Gastroesophageal sphincter (tissue), 4 donors: ENCODE measurements around the gene RAD51B. TPM values are rescaled to one million over a fixed set of nuclear protein-coding genes. Genes with fewer than 3 reads are reported as not detected.

ENCODE experiments used
- ATAC-seq: fragments of 150-250 bp; one replicate; pipeline ENCODE4 v1.9.1; 2016; ENCODE audit warnings: mild to moderate bottlenecking, moderate library complexity
- H3K27ac ChIP-seq, 4 donors: fragments of 200-600 bp; sonication (generic) in 3 of 4; 1 replicate in 3 of 4; 2 replicates in 1 of 4; pipeline ENCODE4 v1.5.1; 2016 to 2019
- H3K27me3 ChIP-seq: fragments of 200-600 bp; sonication (generic); one replicate; pipeline ENCODE4 v1.5.1; 2019
- H3K36me3 ChIP-seq, 2 donors: fragments of 200-600 bp; sonication (generic); one replicate each; pipeline ENCODE4 v1.5.1; 2019; ENCODE audit warnings: control low read depth in 1 of 2
- H3K4me1 ChIP-seq, 3 donors: fragments of 200-600 bp; sonication (generic); 1 replicate in 2 of 3; 2 replicates in 1 of 3; pipeline ENCODE4 v1.5.1; 2016 to 2019; ENCODE audit warnings: control low read depth in 2 of 3
- H3K4me3 ChIP-seq, 2 donors: fragments of 200-600 bp; sonication (generic); one replicate each; pipeline ENCODE4 v1.5.1; 2019; ENCODE audit warnings: mild to moderate bottlenecking in 1 of 2, moderate library complexity in 1 of 2
- H3K9me3 ChIP-seq, 3 donors: fragments of 200-600 bp; sonication (generic); one replicate each; pipeline ENCODE4 v1.5.1; 2017 to 2019; ENCODE audit warnings: control low read depth in 2 of 3
- EP300 ChIP-seq: sonication (generic); formaldehyde crosslinking; IDR thresholded peaks from one replicate; pipeline ENCODE4 v1.6.1; 2017; ENCODE audit warnings: antibody characterized with exemption, mild to moderate bottlenecking
- POLR2A ChIP-seq, 2 donors: fragments of 450-650 bp; IDR thresholded peaks; one replicate each; pipeline ENCODE4 v1.6.1; 2017; ENCODE audit warnings: antibody characterized with exemption in 2 of 2, mild to moderate bottlenecking in 2 of 2, moderate library complexity in 1 of 2
- POLR2AphosphoS5 ChIP-seq: sonication (generic); formaldehyde crosslinking; IDR thresholded peaks from one replicate; pipeline ENCODE4 v1.6.1; 2017; ENCODE audit warnings: antibody characterized with exemption
- WGBS, 2 donors: methylation state at CpG; one replicate each; pipeline ENCODE4 v1.1.5; 2018; ENCODE audit warnings: low coverage in 1 of 2; 5-methylcytosine and 5-hydroxymethylcytosine counted together
- total RNA-seq, 4 donors: library from RNA; depleted of rRNA; stranded (reverse); fragments of >200 nt; gene quantifications; one replicate each; pipeline ENCODE4 v1.1.0, GENCODE V29; 2016
- TF ChIP-seq, protein P1 (sequence below), 4 experiments: fragments of 200-600 bp in 2 of 4; fragments of 450-650 bp in 2 of 4; sonication (generic) in 1 of 4; IDR thresholded peaks; one replicate each; pipeline ENCODE4 v1.5.1; 2017 to 2019; ENCODE audit warnings: antibody characterized with exemption in 4 of 4, mild to moderate bottlenecking in 2 of 4, moderate library complexity in 2 of 4

The RAD51B gene
- total RNA-seq, 4 donors from 2014 or later = 5.1 to 7.0 (median 6.0) TPM

DNA sequence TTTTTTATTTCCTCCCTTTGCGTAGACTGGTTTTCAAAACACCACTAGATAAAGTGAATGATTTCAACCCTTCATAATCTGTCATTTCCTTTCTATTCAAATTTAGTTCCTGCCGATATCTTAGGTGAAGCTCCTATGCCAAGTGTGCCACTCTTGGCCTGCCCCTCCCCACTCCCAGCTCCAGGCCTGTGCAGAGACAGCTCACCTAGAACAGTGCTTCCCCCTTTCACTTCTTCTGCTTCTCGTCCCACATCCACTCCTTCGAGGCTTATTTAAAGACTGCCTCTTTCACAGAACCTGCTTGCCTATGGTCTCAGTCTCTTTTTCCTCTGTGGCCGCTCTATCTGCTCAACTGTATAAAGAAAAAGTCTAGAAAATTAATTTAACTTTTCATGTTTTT, 473.8 kb downstream of the RAD51B start:
- H3K36me3 ChIP-seq = no peaks in the 10 kb centered on the region
- no peak for ATAC-seq
- TF ChIP-seq POLR2A (IDR thresholded peaks at IDR 0.05) = no peak
- TF ChIP-seq, protein P1, sequence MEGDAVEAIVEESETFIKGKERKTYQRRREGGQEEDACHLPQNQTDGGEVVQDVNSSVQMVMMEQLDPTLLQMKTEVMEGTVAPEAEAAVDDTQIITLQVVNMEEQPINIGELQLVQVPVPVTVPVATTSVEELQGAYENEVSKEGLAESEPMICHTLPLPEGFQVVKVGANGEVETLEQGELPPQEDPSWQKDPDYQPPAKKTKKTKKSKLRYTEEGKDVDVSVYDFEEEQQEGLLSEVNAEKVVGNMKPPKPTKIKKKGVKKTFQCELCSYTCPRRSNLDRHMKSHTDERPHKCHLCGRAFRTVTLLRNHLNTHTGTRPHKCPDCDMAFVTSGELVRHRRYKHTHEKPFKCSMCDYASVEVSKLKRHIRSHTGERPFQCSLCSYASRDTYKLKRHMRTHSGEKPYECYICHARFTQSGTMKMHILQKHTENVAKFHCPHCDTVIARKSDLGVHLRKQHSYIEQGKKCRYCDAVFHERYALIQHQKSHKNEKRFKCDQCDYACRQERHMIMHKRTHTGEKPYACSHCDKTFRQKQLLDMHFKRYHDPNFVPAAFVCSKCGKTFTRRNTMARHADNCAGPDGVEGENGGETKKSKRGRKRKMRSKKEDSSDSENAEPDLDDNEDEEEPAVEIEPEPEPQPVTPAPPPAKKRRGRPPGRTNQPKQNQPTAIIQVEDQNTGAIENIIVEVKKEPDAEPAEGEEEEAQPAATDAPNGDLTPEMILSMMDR (IDR thresholded peaks at IDR 0.05) = no peak
- no peak for TF ChIP-seq POLR2AphosphoS5
- no peak for TF ChIP-seq EP300
- H3K27me3 ChIP-seq = no peaks in the 10 kb centered on the region
- H3K4me1 ChIP-seq = peaks cover 0 to 20% (median 0%) of the 10 kb centered on the region in 3 donors
- H3K4me3 ChIP-seq = no peak overlapping the region
- WGBS, 2 donors = 54 to 64% methylated on average over 3 to 5 of the region's 5 CpGs
- no peaks in the 10 kb centered on the region for H3K9me3 ChIP-seq
- H3K27ac ChIP-seq = no peak overlapping the region

DNA sequence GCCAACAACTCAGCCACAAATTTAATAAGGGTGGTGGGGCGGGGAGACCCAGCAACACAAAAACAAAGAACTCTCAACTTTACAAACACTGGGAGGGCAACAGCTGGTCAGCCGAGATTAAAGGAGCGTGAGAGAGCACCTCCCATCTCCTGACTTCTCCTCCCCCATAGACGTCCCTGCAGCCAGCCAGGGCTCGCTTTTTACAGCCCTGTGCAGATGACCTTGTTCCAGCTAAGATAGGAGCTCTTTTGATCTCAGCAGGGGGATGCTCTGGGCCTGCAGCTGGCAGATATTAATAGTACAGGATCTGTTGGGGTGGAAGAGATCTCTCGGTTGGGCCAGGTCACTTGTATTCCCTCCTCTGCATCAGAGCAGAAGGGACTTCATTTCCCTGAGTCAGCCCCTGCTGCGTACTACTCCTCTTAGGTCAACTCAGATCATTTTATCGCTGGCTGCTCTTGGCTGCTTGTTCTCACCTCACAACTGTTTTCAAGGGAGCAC, 475.8 kb downstream of the RAD51B start:
- H3K9me3 ChIP-seq = no peaks in the 10 kb centered on the region
- peaks cover 0 to 21% (median 0%) of the 10 kb centered on the region in 3 donors for H3K4me1 ChIP-seq
- ATAC-seq = no peak
- WGBS, 2 donors = 58 to 76% methylated on average over 3 to 6 of the region's 8 CpGs
- no peak overlapping the region for H3K27ac ChIP-seq
- H3K4me3 ChIP-seq = no peak overlapping the region
- H3K36me3 ChIP-seq = no peaks in the 10 kb centered on the region
- no peaks in the 10 kb centered on the region for H3K27me3 ChIP-seq
- TF ChIP-seq EP300 = no peak
- TF ChIP-seq, protein P1 (IDR thresholded peaks at IDR 0.05) = no peak

DNA sequence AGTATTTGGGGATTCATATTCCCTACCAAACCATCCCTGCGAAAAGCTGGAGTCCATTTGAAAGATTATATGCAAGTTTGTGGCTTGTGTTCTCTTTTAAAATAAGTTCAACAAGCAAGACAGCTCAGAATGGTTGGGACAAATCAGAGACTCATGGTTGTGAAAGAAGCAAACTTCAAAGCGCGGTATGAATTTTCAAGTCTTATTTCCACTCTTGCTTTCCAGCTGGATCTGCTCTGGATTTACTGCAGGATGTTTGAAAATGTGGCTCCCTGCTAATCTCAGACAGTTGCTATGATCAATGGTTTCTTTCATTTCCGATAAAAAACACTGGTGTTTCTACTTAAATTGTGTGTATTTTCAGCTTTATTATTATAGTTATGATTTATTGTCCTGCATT, 477.5 kb downstream of the RAD51B start:
- 48 to 73% methylated on average over 4 of the region's 4 CpGs for WGBS, 2 donors
- Histone ChIP-seq H3K4me3 (no peak overlapping the region), H3K27me3 (no peaks in the 10 kb centered on the region), H3K4me1 (peaks cover 0 to 21% (median 0%) of the 10 kb centered on the region in 3 donors), H3K9me3 (no peaks in the 10 kb centered on the region), H3K27ac (no peak overlapping the region), H3K36me3 (no peaks in the 10 kb centered on the region)
- ATAC-seq = no peak
- TF ChIP-seq, protein P1 (IDR thresholded peaks at IDR 0.05) = no peak
- TF ChIP-seq EP300 = no peak
- TF ChIP-seq POLR2A (IDR thresholded peaks at IDR 0.05) = no peak
- no peak for TF ChIP-seq POLR2AphosphoS5

DNA sequence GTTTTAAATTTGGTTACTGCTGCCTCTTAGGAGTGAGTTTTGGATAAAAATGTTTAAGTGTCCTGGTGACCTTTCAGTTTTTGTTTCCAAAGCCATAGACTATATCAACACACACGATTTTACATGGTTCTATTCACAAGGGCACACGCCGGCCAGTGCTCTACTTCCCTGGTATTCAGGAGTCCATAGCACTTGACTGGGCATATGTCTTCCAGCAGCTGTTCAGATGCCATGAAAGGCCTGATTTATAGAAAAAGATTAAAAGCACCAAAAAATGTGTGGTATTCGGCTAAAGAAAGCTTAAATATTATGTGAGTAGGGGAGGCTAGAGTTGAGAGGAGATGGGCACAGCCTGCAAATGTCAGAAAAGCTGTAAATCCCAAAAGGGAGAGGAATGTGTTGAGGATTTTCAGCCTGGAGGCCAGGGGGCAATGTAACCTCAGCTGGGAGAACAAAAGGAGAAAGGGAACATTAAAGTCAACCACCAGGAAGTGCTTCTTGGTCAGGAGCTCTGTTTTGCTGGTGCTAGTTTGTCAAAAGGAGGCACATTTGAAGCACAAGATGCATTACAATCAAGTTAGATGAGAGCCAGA, 478.4 kb downstream of the RAD51B start:
- no peak overlapping the region for H3K4me3 ChIP-seq
- no peaks in the 10 kb centered on the region for H3K27me3 ChIP-seq
- peaks cover 0 to 15% (median 0%) of the 10 kb centered on the region in 3 donors for H3K4me1 ChIP-seq
- no peak for ATAC-seq
- WGBS, 2 donors = 79 to 88% methylated on average over 3 to 4 of the region's 4 CpGs
- H3K27ac ChIP-seq = no peak overlapping the region
- TF ChIP-seq, protein P1 (IDR thresholded peaks at IDR 0.05) = peak in 2 of 4 experiments; percentile 30 to 48
- no peak for TF ChIP-seq POLR2AphosphoS5
- H3K9me3 ChIP-seq = no peaks in the 10 kb centered on the region
- H3K36me3 ChIP-seq = no peaks in the 10 kb centered on the region

DNA sequence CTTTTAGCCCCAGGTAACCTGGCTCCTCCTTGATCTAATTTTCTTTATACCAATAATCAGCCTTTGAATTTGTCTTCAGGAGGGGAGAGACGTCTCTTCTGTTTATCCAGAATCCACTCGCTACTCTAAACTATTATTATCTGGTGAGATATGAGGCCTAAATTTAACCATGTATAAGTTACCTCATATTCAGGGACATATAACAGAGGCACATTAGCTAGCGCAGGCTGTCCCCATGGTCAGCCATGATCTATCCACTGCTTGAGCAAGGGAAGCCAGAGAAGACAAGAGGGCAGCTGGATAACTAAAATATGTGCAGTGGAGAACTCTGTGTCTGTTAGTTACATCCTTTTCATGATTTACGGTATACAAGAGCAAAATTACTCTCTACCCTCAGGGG, 481.0 kb downstream of the RAD51B start:
- Histone ChIP-seq H3K9me3 (no peaks in the 10 kb centered on the region), H3K27ac (no peak overlapping the region), H3K27me3 (no peaks in the 10 kb centered on the region), H3K4me1 (peaks cover 0 to 23% (median 0%) of the 10 kb centered on the region in 3 donors), H3K36me3 (no peaks in the 10 kb centered on the region), H3K4me3 (no peak overlapping the region)
- 80 to 82% methylated on average over 2 to 4 of the region's 4 CpGs for WGBS, 2 donors
- no peak for ATAC-seq
- TF ChIP-seq POLR2AphosphoS5 = no peak
